Hematopoietic multipotent progenitor cell (in vitro differentiated cells): Measurements from ENCODE around the gene TMEM42. TPM values are rescaled to one million over a fixed set of nuclear protein-coding genes. Genes with fewer than 3 reads are reported as not detected.

Source experiments
- DNase-seq, 3 donors: peaks; one replicate each; pipeline ENCODE4 v3.0.0-alpha.2; 2011 to 2015; ENCODE audit warnings: low read depth in 2 of 3, low spot score in 2 of 3
- total RNA-seq: library from RNA; depleted of rRNA; stranded (reverse); fragments of >200 nt; gene quantifications from one replicate; pipeline ENCODE4 v1.2.3, GENCODE V29; 2012

TMEM42 gene
- total RNA-seq, 1 donor = 27.5 TPM

DNA sequence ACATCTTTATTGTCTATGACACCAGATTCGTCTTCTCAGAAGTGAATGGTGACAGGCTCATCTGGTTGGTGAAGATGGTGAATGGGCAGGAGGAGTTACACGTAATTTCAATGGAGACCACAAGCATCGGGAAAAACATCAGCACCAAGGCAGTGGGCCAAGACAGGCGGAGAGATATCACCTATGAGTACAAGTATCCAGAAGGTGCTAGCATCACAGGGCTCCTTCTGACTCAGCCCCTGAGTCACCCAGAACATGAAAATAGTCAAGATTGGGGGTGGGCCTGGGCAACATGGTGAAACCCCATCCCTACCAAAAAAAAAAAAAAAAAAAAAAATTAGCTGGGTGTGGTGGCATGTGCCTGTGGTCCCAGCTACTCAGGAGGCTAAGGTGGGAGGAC is 45.3 kb downstream of the TMEM42 start:
- DNase-seq = no peak

DNA sequence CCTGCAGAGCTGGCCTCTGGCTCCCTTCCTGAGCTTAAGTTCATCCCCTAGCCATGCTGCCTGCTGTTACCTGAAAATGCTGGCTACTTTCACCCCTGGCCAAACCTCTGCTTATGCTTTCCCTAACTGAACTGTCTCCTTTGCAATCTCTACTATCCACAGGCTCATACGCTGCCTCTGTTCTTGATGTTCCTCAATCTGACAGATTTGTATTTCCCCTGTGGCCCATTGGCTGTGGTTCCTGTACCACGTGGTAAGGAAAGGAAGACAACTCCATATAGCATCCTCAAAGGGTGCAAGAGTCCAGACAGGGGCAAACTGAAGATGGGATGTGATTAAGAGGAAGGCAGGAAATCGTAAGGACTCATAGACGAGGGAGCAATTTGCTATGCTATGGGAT is 45.9 kb downstream of the TMEM42 start:
- DNase-seq = no peak

DNA sequence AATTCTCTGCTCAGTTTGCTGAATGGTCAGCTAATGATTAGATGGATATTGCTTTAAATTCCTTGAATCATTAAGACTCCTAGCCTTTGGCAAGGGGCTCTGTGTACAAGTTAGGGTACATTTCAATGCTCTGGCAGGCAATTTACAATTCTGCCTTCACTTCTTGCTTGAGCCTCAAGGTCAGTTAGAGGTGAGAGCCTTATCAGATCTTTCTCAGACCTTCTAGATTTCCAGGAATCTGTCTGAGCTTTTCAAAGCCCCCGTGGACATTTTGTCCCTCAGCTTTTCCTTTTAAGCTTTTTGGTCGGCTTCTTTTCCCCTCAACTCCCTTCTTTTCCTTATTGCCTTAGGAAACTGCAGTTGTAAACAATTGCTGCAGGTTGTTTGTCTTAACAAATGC is 47.4 kb downstream of the TMEM42 start:
- no peak for DNase-seq

DNA sequence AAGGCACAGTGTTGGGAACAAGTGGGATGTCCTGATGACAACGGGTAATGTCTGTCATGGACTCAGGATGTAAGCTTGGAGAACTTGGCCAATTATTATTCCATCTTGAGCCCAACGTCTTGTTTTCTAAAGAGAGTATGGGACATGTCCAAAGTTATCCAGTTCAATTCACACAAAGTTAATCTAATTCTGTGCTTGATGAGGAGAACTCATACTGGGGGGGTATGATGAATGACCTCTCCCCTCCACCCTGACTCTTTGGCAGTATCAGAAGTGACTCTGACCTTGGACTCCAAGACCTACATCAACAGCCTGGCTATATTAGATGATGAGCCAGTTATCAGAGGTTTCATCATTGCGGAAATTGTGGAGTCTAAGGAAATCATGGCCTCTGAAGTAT is 49.0 kb downstream of the TMEM42 start:
- DNase-seq = no peak

DNA sequence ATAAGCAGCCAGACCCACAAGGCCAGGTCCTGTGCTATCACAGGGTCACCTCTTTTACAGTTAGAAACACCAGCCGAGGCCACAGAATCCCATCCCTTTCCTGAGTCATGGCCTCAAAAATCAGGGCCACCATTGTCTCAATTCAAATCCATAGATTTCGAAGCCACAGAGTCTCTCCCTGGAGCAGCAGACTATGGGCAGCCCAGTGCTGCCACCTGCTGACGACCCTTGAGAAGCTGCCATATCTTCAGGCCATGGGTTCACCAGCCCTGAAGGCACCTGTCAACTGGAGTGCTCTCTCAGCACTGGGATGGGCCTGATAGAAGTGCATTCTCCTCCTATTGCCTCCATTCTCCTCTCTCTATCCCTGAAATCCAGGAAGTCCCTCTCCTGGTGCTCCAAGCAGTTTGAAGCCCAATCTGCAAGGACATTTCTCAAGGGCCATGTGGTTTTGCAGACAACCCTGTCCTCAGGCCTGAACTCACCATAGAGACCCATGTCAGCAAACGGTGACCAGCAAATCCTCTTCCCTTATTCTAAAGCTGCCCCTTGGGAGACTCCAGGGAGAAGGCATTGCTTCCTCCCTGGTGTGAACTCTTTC is 52.3 kb downstream of the TMEM42 start:
- peak; percentile 33 to 72 (median 57) for DNase-seq

DNA sequence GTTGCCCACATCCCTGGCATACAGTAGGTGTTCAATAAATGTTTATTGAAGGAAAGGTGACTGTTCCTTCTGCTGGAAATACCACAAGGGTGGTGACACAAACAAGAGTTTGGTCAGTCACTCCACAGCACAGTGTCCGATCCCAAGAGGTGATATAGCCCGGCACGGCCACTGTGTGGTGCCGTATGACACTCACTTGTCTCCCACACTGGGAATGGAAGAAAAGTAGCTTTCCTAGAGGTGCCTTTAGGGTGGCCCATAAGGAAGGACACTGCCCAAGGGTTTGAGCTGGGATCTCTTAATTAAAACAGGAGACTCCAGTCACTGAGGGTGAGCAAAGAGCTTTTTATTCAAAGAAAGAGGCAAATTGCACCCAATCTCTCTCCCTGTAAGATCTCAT is 53.2 kb downstream of the TMEM42 start:
- DNase-seq = no peak

Other genes starting within 250 kb of the TMEM42 start
- 10.8 TPM for gene ZNF197, start 236.9 kb upstream of the TMEM42 start, total RNA-seq
- 4.8 TPM for gene ZNF35, start 213.2 kb upstream of the TMEM42 start, total RNA-seq
- 1.3 TPM for gene ZNF502, start 149.3 kb upstream of the TMEM42 start, total RNA-seq
- 3.5 TPM for gene ZNF501, start 132.3 kb upstream of the TMEM42 start, total RNA-seq
- gene KIAA1143, start 100.3 kb upstream of the TMEM42 start, total RNA-seq = 16.2 TPM
- gene KIF15, start 100.1 kb upstream of the TMEM42 start, total RNA-seq = 1.1 TPM
- not detected for gene TGM4, start 12.7 kb downstream of the TMEM42 start, total RNA-seq
- 71.1 TPM for gene ZDHHC3, start 114.3 kb downstream of the TMEM42 start, total RNA-seq
- 24.2 TPM for gene EXOSC7, start 114.3 kb downstream of the TMEM42 start, total RNA-seq
- gene CLEC3B, start 164.4 kb downstream of the TMEM42 start, total RNA-seq = 12.9 TPM